CD4-positive, alpha-beta T cell treated with Interleukin-6 at 100 ng/mL for 8 hours (primary cell): ENCODE results near the gene LRCH4.
"Not testable (repeated sequence)": the region's sequence is repeated elsewhere in the genome, so short reads cannot be mapped to it uniquely, and the experiment has no call there.

Experiments
- DNase-seq: peaks from one replicate; pipeline ENCODE4 v3.0.0-alpha.2; 2020; ENCODE audit warnings: mixed read lengths, low spot score

Gene LRCH4

GRCh38 chr7:100567751-100568175 lies 18.2 kb downstream of the LRCH4 start:
- no peak for DNase-seq

- DNase-seq, result no peak
These were observed 18.7 kb downstream of the LRCH4 start for GRCh38 chr7:100567031-100567730.

- no peak for DNase-seq
These were observed 19.9 kb downstream of the LRCH4 start for GRCh38 chr7:100566018-100566531.

DNA sequence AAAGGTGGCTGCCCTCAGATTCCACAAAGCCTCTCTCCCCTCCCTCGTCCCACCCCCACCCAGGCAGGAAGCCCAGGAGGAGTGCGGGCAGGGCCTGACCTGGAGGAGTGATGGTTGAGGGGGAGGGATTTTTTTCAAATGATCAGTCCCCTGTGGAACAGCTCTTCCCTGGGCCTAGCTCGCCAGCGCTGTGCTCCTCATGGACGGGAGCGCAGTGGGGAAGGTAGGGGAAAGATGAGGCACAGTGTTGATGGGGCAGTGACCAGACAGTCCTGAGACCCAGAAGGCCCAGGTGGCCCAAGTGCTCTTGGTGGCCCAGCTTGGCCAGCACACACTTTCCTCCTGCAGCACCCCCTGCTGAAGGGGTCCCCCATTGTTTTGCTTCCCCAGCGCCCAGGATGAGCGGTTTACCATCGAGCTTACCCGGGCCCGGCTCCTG lies 20.8 kb downstream of the LRCH4 start:
- DNase-seq, result no peak

- DNase-seq, result not testable (repeated sequence)
These were observed 21.5 kb downstream of the LRCH4 start for GRCh38 chr7:100564405-100564804.

GRCh38 chr7:100563809-100564400 lies 22.0 kb downstream of the LRCH4 start:
- peak; percentile 82 for DNase-seq

DNA sequence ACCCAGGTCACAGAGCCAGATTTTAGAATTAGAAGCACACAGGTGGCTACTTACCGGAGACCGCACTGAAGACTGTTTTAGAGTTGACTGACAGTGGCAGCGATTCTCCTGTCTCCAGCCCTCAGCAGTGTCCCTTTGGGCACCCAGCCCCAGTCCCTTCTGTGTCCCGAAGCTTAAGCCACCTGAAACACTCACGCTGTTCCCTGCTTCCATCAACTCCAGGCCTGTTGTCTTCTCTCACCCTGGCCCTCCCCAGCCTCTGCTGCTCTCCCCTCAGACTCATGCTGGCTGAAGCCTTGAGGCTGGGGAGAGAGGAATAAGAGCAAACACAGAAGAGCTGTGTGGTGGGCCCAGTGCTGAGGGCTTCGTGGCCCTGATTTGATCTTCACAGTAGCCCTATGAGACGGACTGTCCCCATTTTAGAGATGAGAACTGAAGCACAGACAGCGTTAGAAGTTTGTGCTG lies 22.8 kb downstream of the LRCH4 start:
- no peak for DNase-seq

DNA sequence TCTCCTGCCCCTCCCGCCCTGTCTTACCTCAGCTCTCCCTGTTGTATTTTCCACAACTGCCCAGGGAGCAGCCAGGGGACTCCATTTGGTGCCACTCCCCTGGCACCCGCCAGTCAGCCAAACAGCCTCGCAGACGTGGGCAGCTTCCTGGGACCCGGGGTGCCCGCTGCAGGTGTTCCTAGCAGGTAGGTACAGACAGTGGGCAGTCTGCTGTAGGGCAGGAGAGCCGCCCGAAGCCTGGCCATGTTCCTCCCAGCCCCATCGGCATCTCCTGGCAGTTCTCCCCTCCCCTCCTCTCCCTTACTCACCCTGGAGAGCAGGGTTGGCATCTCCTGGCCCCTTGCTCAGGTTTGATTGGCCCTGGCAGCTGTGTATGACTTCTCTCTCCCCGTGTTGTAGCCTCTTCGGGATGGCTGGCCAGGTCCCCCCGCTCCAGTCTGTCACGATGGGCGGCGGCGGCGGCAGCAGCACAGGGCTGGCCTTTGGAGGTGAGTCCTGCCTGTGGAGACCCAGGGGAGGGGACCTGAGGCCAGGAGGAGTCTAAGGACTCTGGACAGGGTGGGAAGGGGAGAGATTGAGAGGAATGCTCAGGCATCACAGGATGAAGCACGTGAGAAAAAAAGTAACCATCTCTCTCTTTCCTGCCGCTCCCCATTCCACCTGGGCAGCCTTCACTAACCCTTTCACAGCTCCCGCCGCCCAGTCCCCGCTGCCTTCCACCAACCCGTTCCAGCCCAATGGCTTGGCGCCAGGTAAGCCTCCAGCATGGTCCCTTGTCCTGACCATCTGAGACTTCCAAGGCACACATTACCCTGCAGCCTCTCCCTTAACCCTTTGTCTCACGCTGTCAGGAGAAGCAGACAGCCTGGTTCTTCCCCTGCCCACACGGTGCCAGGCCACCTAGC lies 23.5 kb downstream of the LRCH4 start:
- DNase-seq, result no peak

DNA sequence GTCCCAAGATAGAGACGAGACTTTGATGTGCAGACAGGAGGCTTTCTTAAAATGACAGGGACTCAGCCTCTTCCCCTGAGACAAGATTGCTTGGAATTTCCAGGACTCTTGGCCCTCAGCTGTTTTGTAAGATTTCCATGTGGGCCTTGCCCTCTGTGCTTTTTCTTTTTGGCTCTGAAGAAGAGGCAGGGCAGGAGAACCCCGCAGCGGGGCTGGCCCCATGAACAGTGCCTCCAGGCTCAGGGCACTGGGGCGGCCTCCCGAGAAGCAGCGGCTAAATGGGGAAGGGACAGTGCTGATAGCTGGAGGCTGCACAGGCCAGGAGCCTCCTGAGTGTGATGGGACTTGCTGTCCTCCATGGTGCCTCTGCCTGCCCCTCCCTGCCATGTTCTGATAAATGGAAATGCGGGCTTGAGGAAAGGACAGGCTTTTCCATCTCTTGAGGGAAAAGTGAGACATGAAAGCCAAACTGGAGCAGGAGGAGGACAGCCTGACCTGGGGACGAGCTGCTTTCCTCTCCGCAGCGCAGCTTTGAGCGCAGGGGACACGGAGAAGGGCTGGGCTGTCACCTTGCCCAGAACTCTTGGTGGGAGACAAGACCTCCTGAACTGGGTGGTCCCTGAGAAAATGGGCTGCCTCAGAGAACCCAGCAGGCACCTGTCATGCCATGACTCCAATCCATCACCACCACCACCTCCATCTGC lies 24.3 kb downstream of the LRCH4 start:
- no peak for DNase-seq

- no peak for DNase-seq
These were observed 26.8 kb downstream of the LRCH4 start for GRCh38 chr7:100559127-100559526.

DNA sequence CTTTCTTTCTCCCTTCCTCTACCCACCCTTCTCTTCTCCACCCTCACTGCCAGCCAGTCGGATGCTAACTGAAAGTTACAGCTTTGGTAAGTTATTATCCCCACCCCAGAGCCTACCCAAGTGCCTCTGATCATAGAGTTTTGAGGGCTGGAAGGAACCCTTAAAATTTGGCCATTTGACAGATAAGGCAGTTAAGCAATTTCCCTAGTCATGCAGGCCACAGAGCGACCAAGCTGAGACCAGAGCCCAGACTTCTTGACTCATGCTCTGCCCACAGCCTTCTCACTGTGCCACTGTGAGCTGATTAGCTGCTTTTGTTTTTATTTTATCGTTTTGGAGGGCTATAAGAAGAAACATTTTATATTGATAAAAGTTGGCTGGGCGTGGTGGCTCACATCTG lies 29.4 kb downstream of the LRCH4 start:
- no peak for DNase-seq

- DNase-seq, result no peak
These were observed 30.2 kb downstream of the LRCH4 start for GRCh38 chr7:100555701-100556100.

DNA sequence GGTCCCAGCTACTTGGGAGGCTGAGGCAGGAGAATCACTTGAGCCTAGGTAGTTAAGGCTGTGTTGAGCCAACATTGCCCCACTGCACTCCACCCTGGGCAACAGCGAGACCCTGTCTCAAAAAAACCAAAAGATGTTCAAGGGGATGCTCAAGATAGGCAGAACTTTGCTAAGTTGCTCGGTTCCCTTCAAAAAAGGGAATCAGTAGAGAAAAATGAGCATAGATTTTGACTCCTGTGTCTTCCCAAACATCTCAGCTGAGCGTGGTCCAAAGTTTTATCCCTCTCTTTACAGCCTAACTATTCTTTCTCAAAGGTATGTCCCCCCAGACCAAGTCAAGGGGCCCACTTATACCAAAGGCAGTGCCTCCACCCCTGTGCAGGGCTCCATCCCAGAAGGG lies 32.9 kb downstream of the LRCH4 start:
- DNase-seq, result no peak

- no peak for DNase-seq
These were observed 33.4 kb downstream of the LRCH4 start for GRCh38 chr7:100552532-100552931.

GRCh38 chr7:100548446-100548845 lies 37.5 kb downstream of the LRCH4 start:
- not testable (repeated sequence) for DNase-seq

GRCh38 chr7:100547872-100548271 lies 38.1 kb downstream of the LRCH4 start:
- no peak for DNase-seq

DNA sequence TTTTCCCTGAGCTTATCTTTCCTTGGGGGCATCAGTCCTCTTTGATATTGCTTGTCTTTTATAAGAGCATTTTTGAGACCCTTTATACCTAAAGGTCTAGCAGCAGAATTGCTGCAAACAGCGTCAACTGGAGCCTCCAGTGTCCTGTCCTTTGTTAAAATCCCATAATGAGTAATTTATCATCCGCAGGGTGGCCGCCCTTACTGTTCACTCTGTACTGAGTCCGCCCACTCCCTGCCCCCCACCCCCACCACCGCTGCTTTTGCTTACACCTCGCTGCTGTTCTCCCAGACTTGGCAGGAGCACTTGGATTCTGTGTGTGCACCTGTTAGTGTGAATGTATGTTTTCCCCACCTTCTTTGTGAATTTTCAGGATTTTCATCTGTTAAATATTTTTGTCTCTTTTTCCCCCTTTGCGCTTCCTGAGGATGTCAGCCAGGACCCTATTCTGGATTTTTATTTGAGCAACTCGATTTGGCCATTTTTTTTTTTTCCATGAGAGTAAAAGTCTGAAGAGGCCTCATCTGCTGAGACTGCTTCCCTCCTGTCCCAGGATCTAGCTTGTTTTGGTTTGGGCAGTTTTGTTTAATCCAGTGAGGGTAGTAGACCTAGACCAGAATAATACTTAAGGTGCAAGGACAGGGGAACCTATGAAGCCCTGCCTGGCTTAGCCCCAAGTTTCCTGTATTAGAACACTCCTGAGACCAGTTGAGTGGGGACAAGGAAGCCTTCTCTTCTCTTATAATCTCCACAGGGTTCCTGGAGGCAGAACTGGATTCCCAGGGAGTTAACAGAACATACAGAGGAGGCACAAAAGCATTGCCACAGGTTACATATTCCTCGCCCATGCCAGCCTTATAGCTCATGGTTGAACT lies 38.8 kb downstream of the LRCH4 start:
- DNase-seq, result no peak

DNA sequence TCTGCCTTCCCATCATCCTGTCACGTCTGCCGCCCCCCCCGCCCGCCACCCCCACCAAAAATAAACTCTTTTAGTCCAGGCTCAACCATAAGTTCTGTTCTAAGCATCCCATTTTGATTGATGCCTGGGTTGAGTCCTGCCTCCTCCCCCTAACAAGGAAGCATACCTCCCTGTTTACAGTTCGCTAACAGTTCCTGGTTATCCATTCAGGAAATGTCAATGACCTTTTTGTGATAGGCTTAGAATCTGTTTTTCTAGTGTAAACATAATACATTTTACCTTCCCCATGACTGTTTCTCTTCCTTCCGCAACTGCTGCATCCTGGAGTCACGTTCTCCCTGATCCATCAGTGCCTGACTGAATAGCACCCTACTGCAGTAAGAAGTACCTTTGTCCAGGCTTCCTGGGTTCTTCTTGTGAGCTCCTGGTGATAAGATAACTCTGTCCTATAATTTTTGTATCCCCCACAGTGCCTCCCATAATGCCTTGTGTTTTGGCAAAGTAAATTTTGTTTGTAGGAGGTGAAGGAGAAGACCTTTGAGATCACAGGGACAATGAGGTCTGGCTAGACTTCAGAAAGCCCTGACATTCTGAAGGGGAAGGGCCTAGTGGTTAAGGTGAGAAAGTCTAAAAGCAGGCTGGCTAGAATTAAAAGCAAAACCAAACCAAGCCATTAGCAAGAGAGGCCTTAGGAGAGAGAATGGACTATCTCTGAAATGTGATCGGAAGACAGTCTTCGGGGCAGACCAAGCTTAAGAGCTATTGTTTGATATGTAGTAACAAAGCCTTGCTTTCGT lies 39.6 kb downstream of the LRCH4 start:
- DNase-seq, result peak; percentile 47

GRCh38 chr7:100545360-100546128 lies 40.4 kb downstream of the LRCH4 start:
- peak; percentile 42 for DNase-seq
